Mesothelial cell of epicardium (in vitro differentiated cells): Measurements from ENCODE around the gene MS4A7. TPM values are rescaled to one million over a fixed set of nuclear protein-coding genes. Genes with fewer than 3 reads are reported as not detected.

Experiments used
- DNase-seq, 2 experiments: peaks; one replicate each; pipeline ENCODE4 v3.0.0; 2021; ENCODE audit warnings: low spot score in 2 of 2; ENCODE audit not compliant: unreplicated experiment in 2 of 2
- H3K27ac Mint-ChIP-seq: 2 replicates; pipeline ENCODE4 v1.8.0; 2021; ENCODE audit warnings: mixed read lengths
- H3K27me3 Mint-ChIP-seq: 2 replicates; pipeline ENCODE4 v1.8.0; 2021; ENCODE audit warnings: low read depth, mixed read lengths
- H3K36me3 Mint-ChIP-seq: 2 replicates; pipeline ENCODE4 v1.8.0; 2021; ENCODE audit warnings: mixed read lengths
- H3K4me1 Mint-ChIP-seq: 2 replicates; pipeline ENCODE4 v1.8.0; 2021; ENCODE audit warnings: mixed read lengths
- H3K4me3 Mint-ChIP-seq: 2 replicates; pipeline ENCODE4 v1.8.0; 2021; ENCODE audit warnings: mild to moderate bottlenecking, moderate library complexity, mixed read lengths
- H3K9me3 Mint-ChIP-seq: 2 replicates; pipeline ENCODE4 v1.8.0; 2021; ENCODE audit warnings: mixed read lengths
- total RNA-seq: library from RNA; stranded (reverse); gene quantifications from 3 replicates; pipeline ENCODE4 v1.2.1, GENCODE V29; 2021
- TF ChIP-seq, protein P1 (sequence below): fragments of 200-600 bp; sonication (generic); IDR thresholded peaks from one replicate; pipeline ENCODE4 v1.5.0; 2021; ENCODE audit warnings: antibody characterized with exemption; ENCODE audit not compliant: unreplicated experiment

The MS4A7 gene
- total RNA-seq, 1 donor from 2014 or later: not detected

DNA sequence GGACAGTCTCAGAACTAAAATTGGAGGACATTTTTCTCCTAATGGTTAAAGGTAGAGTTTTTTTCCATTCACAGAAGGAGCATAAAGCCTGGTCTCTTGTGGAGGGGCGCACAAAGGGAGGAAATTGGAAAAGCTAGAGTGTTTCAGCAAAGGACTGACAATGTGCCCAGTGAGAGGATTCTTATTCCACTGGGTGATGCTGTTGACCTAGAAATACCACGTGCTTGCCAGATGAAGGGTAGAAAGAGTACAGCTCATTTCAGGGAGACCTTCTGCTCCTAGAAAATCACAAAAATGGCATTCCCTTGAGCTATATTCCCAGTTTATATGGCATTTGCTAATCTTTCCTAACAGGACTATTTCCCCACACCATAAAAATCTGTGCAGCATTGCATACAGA, 30.2 kb upstream of the MS4A7 start:
- no peak for DNase-seq
- TF ChIP-seq, protein P1, sequence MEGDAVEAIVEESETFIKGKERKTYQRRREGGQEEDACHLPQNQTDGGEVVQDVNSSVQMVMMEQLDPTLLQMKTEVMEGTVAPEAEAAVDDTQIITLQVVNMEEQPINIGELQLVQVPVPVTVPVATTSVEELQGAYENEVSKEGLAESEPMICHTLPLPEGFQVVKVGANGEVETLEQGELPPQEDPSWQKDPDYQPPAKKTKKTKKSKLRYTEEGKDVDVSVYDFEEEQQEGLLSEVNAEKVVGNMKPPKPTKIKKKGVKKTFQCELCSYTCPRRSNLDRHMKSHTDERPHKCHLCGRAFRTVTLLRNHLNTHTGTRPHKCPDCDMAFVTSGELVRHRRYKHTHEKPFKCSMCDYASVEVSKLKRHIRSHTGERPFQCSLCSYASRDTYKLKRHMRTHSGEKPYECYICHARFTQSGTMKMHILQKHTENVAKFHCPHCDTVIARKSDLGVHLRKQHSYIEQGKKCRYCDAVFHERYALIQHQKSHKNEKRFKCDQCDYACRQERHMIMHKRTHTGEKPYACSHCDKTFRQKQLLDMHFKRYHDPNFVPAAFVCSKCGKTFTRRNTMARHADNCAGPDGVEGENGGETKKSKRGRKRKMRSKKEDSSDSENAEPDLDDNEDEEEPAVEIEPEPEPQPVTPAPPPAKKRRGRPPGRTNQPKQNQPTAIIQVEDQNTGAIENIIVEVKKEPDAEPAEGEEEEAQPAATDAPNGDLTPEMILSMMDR: no peak
- Mint-ChIP-seq H3K27ac (no peak overlapping the region), H3K36me3 (no peaks in the 10 kb centered on the region), H3K4me1 (no peaks in the 10 kb centered on the region), H3K27me3 (peaks cover 6% of the 10 kb centered on the region), H3K4me3 (no peak overlapping the region), H3K9me3 (no peaks in the 10 kb centered on the region)

GRCh38 chr11:60349990-60350389, 28.3 kb upstream of the MS4A7 start:
- Mint-ChIP-seq H3K4me3 (no peak overlapping the region), H3K4me1 (no peaks in the 10 kb centered on the region), H3K9me3 (peaks cover 13% of the 10 kb centered on the region), H3K27ac (no peak overlapping the region), H3K27me3 (peaks cover 2% of the 10 kb centered on the region), H3K36me3 (no peaks in the 10 kb centered on the region)
- TF ChIP-seq, protein P1: no peak
- DNase-seq: no peak

DNA sequence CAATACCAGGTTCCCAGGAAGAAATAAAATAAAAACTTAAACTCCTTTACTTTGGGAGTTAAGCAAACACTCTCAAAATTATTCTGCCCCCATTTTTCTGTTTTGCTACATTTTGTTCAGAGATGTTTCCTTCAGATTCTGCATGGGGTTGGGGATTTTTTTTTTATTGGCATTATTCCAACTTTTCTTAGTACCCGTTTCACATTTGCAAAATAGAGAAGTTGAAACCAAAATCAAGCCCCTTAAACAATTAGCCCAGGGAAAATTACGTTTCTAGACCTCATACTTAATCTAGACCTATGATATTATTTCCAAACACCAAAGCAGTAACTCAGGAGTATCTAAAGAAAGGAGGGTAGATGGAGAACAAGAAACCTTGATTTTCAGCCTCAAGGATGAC, 20.6 kb upstream of the MS4A7 start:
- peaks cover 16% of the 10 kb centered on the region for H3K9me3 Mint-ChIP-seq
- no peaks in the 10 kb centered on the region for H3K36me3 Mint-ChIP-seq
- TF ChIP-seq, protein P1: no peak
- no peak overlapping the region for H3K27ac Mint-ChIP-seq
- H3K4me3 Mint-ChIP-seq: no peak overlapping the region
- H3K4me1 Mint-ChIP-seq: no peaks in the 10 kb centered on the region
- peaks cover 3% of the 10 kb centered on the region for H3K27me3 Mint-ChIP-seq
- no peak for DNase-seq

DNA sequence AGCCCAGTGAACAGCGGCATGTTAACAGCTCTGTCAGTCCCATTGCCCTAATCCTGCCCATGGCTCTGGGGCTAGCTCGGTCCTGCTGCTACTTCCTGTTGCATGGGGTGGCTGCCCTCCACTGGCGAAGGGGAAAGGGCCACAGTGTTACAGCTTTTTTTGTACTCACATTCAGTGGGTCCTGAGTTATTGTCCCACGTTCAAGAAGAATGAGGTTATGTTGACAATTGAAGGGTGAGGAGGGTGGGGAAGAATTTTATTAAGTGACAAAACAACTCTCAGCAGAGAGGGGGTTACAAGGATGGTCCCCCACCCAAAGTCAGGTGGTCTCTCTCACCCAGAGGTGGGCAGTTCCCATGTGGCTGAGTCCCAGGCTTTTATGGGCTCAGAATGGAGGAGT, 17.7 kb upstream of the MS4A7 start:
- TF ChIP-seq, protein P1: no peak
- Mint-ChIP-seq H3K4me1 (peaks cover 3% of the 10 kb centered on the region), H3K36me3 (no peaks in the 10 kb centered on the region), H3K4me3 (no peak overlapping the region), H3K27ac (no peak overlapping the region), H3K9me3 (peaks cover 3% of the 10 kb centered on the region), H3K27me3 (peaks cover 20% of the 10 kb centered on the region)
- no peak for DNase-seq

DNA sequence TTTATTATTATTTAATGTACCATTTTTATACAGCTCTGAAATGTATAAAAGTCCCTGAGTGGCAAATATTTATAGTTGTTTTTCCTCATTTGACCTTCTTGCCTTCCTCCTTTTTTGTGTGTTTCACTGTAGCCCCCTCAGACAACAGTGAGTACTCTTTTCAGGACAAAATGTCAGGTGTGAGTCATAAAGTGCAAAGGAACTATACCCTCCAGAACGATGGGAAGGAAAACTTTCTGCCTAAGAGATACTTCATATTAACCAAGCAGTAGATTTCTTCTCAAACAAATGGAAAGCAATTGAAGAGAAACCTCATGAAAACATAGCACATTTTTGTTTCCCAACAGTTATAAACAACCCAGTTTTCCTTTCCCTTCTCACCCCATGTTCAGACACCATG, 16.1 kb upstream of the MS4A7 start:
- TF ChIP-seq, protein P1: no peak
- Mint-ChIP-seq H3K4me3 (no peak overlapping the region), H3K27ac (no peak overlapping the region), H3K36me3 (no peaks in the 10 kb centered on the region), H3K27me3 (peaks cover 20% of the 10 kb centered on the region), H3K9me3 (peaks cover 3% of the 10 kb centered on the region), H3K4me1 (peaks cover 3% of the 10 kb centered on the region)
- DNase-seq: no peak
